Nephron progenitor cell (in vitro differentiated cells): Measurements from ENCODE around the gene PTPRD.
"Not testable (repeated sequence)": the region's sequence is repeated elsewhere in the genome, so short reads cannot be mapped to it uniquely, and the experiment has no call there.

Source experiments
- DNase-seq: peaks from one replicate; pipeline ENCODE4 v3.0.0; 2021
- H3K27ac Mint-ChIP-seq: 2 replicates; pipeline ENCODE4 v1.8.0; 2021; ENCODE audit warnings: mild to moderate bottlenecking, moderate library complexity, mixed read lengths
- H3K27me3 Mint-ChIP-seq: 2 replicates; pipeline ENCODE4 v1.8.0; 2021; ENCODE audit warnings: mild to moderate bottlenecking, low read depth, mixed read lengths; ENCODE audit not compliant: poor library complexity
- H3K36me3 Mint-ChIP-seq: 2 replicates; pipeline ENCODE4 v1.8.0; 2021; ENCODE audit warnings: low read depth, mixed read lengths
- H3K4me1 Mint-ChIP-seq: 2 replicates; pipeline ENCODE4 v1.8.0; 2021; ENCODE audit warnings: mixed read lengths
- H3K4me3 Mint-ChIP-seq: 2 replicates; pipeline ENCODE4 v1.8.0; 2021; ENCODE audit warnings: mild to moderate bottlenecking, moderate library complexity, mixed read lengths
- H3K9me3 Mint-ChIP-seq: 2 replicates; pipeline ENCODE4 v1.8.0; 2021; ENCODE audit warnings: mild to moderate bottlenecking, moderate library complexity, mixed read lengths
- CTCF ChIP-seq: fragments of 200-600 bp; sonication (generic); IDR thresholded peaks from 2 replicates; pipeline ENCODE4 v1.5.0; 2021; ENCODE audit warnings: antibody characterized with exemption

The PTPRD gene

GRCh38 chr9:9099646-9100045 lies 1513.2 kb downstream of the PTPRD start:
- TF ChIP-seq CTCF = no peak
- no peak for DNase-seq
- no peak overlapping the region for H3K4me3 Mint-ChIP-seq
- H3K9me3 Mint-ChIP-seq = no peaks in the 10 kb centered on the region
- no peak overlapping the region for H3K27ac Mint-ChIP-seq
- H3K36me3 Mint-ChIP-seq = no peaks in the 10 kb centered on the region
- H3K27me3 Mint-ChIP-seq = no peaks in the 10 kb centered on the region
- H3K4me1 Mint-ChIP-seq = peaks cover 18% of the 10 kb centered on the region

GRCh38 chr9:9097254-9097653 lies 1515.5 kb downstream of the PTPRD start:
- not testable (repeated sequence) for DNase-seq, H3K4me3 Mint-ChIP-seq, H3K9me3 Mint-ChIP-seq, H3K27me3 Mint-ChIP-seq, H3K27ac Mint-ChIP-seq, H3K36me3 Mint-ChIP-seq
- peaks cover 13% of the 10 kb centered on the region for H3K4me1 Mint-ChIP-seq

- Mint-ChIP-seq H3K27me3 (peaks cover 3% of the 10 kb centered on the region), H3K27ac (no peak overlapping the region), H3K4me1 (no peaks in the 10 kb centered on the region), H3K9me3 (peaks cover 3% of the 10 kb centered on the region), H3K36me3 (no peaks in the 10 kb centered on the region), H3K4me3 (no peak overlapping the region)
- no peak for TF ChIP-seq CTCF
- no peak for DNase-seq
Measured at GRCh38 chr9:9091387-9091786, 1521.4 kb downstream of the PTPRD start.

- no peak for DNase-seq
- no peak for TF ChIP-seq CTCF
- no peaks in the 10 kb centered on the region for H3K4me1 Mint-ChIP-seq
- H3K36me3 Mint-ChIP-seq = no peaks in the 10 kb centered on the region
- H3K4me3 Mint-ChIP-seq = no peak overlapping the region
- no peak overlapping the region for H3K27ac Mint-ChIP-seq
- H3K27me3 Mint-ChIP-seq = peaks cover 4% of the 10 kb centered on the region
- peaks cover 26% of the 10 kb centered on the region for H3K9me3 Mint-ChIP-seq
Measured at GRCh38 chr9:9079473-9079872, 1533.3 kb downstream of the PTPRD start.

- no peak for DNase-seq
- peaks cover 4% of the 10 kb centered on the region for H3K27me3 Mint-ChIP-seq
- peaks cover 26% of the 10 kb centered on the region for H3K9me3 Mint-ChIP-seq
- no peak overlapping the region for H3K27ac Mint-ChIP-seq
- no peak for TF ChIP-seq CTCF
- no peak overlapping the region for H3K4me3 Mint-ChIP-seq
- H3K4me1 Mint-ChIP-seq = no peaks in the 10 kb centered on the region
- H3K36me3 Mint-ChIP-seq = no peaks in the 10 kb centered on the region
Measured at GRCh38 chr9:9078301-9078700, 1534.5 kb downstream of the PTPRD start.

GRCh38 chr9:9061627-9062026 lies 1551.2 kb downstream of the PTPRD start:
- H3K4me1 Mint-ChIP-seq = no peaks in the 10 kb centered on the region
- peaks cover 2% of the 10 kb centered on the region for H3K27me3 Mint-ChIP-seq
- no peak overlapping the region for H3K27ac Mint-ChIP-seq
- no peak for DNase-seq
- no peaks in the 10 kb centered on the region for H3K9me3 Mint-ChIP-seq
- no peaks in the 10 kb centered on the region for H3K36me3 Mint-ChIP-seq
- TF ChIP-seq CTCF = no peak
- no peak overlapping the region for H3K4me3 Mint-ChIP-seq
